HEK293 (cell line): ENCODE data around the gene PGBD2.
"Not testable (repeated sequence)": the region's sequence is repeated elsewhere in the genome, so short reads cannot be mapped to it uniquely, and the experiment has no call there.

Experiments used
- CTCF ChIA-PET: fragments of 350-600 bp; formaldehyde crosslinking; extraction: SDS; loops from one replicate; lab custom pipeline; 2021; ENCODE audit warnings: antibody characterized with exemption; lab: Yijun Ruan, JAX
- POLR2A ChIA-PET: fragments of 300-600 bp; formaldehyde crosslinking; extraction: SDS; loops from one replicate; lab custom pipeline; 2020; ENCODE audit warnings: antibody characterized with exemption, inconsistent platforms; lab: Yijun Ruan, JAX
- H3K27ac ChIP-seq: fragments of 200-500 bp; sonication (Bioruptor generic); 2 replicates; pipeline ENCODE4 v1.5.1; 2014; ENCODE audit warnings: low read depth, low read length, control low read depth, inconsistent platforms; ENCODE audit errors: extremely low read depth
- H3K36me3 ChIP-seq, 2 experiments: fragments of 200-500 bp in 1 of 2; sonication (Bioruptor generic) in 1 of 2; 1 replicate in 1 of 2; 2 replicates in 1 of 2; pipeline ENCODE4 v1.5.1; 2014 to 2017; ENCODE audit warnings: inconsistent platforms in 2 of 2, low read length in 2 of 2; ENCODE audit not compliant: control insufficient read depth in 2 of 2, insufficient read depth in 1 of 2
- H3K4me1 ChIP-seq: fragments of 200-500 bp; sonication (Bioruptor generic); 2 replicates; pipeline ENCODE4 v1.5.1; 2014; ENCODE audit warnings: mild to moderate bottlenecking, low read length, inconsistent platforms; ENCODE audit not compliant: control insufficient read depth, insufficient read depth
- H3K4me3 ChIP-seq: 2 replicates; pipeline ENCODE4 v1.5.1; 2011; ENCODE audit warnings: low read depth, mild to moderate bottlenecking, control low read depth, low read length, moderate library complexity
- H3K9me3 ChIP-seq: fragments of 200-500 bp; sonication (Bioruptor generic); 2 replicates; pipeline ENCODE4 v1.5.1; 2014; ENCODE audit warnings: low read depth, low read length, inconsistent platforms; ENCODE audit not compliant: control insufficient read depth, insufficient read depth
- HOXA7 ChIP-seq: sonication (generic); formaldehyde crosslinking; IDR thresholded peaks from 2 replicates; pipeline ENCODE4 v1.8.1; 2022; ENCODE audit warnings: missing genetic modification reagents, borderline replicate concordance
- KLF7 ChIP-seq: fragments of 450-650 bp; formaldehyde crosslinking; IDR thresholded peaks from 2 replicates; pipeline ENCODE4 v1.5.1; 2016; ENCODE audit warnings: missing biosample characterization, missing genetic modification characterization, borderline replicate concordance
- PATZ1 ChIP-seq: fragments of 450-650 bp; formaldehyde crosslinking; IDR thresholded peaks from 2 replicates; pipeline ENCODE4 v1.5.1; 2016; ENCODE audit warnings: missing biosample characterization, missing genetic modification characterization
- PBX3 ChIP-seq: sonication (generic); formaldehyde crosslinking; IDR thresholded peaks from 2 replicates; pipeline ENCODE4 v1.8.1; 2022; ENCODE audit warnings: mild to moderate bottlenecking, moderate library complexity, missing genetic modification reagents
- PRDM10 ChIP-seq: fragments of 450-650 bp; formaldehyde crosslinking; IDR thresholded peaks from 2 replicates; pipeline ENCODE4 v1.5.1; 2016; ENCODE audit warnings: missing biosample characterization, missing genetic modification characterization
- SCRT2 ChIP-seq: fragments of 450-650 bp; formaldehyde crosslinking; IDR thresholded peaks from 2 replicates; pipeline ENCODE4 v1.5.1; 2016; ENCODE audit warnings: missing biosample characterization, missing genetic modification characterization
- ZBTB20 ChIP-seq: fragments of 450-650 bp; formaldehyde crosslinking; IDR thresholded peaks from 2 replicates; pipeline ENCODE4 v1.5.1; 2016; ENCODE audit warnings: missing biosample characterization, missing genetic modification characterization
- ZBTB21 ChIP-seq: fragments of 450-650 bp; formaldehyde crosslinking; IDR thresholded peaks from 2 replicates; pipeline ENCODE4 v1.5.1; 2017; ENCODE audit warnings: missing biosample characterization, missing genetic modification characterization
- ZBTB44 ChIP-seq: fragments of 450-650 bp; IDR thresholded peaks from 2 replicates; pipeline ENCODE4 v1.5.1; 2018; ENCODE audit warnings: missing biosample characterization, mild to moderate bottlenecking, missing genetic modification characterization
- ZFP37 ChIP-seq: fragments of 450-650 bp; formaldehyde crosslinking; IDR thresholded peaks from 2 replicates; pipeline ENCODE4 v1.5.1; 2016; ENCODE audit warnings: missing biosample characterization, missing genetic modification characterization
- ZNF121 ChIP-seq: fragments of 450-650 bp; formaldehyde crosslinking; IDR thresholded peaks from 2 replicates; pipeline ENCODE4 v1.5.1; 2016; ENCODE audit warnings: missing biosample characterization, missing genetic modification characterization
- ZNF155 ChIP-seq: fragments of 450-650 bp; formaldehyde crosslinking; IDR thresholded peaks from 2 replicates; pipeline ENCODE4 v1.5.1; 2016; ENCODE audit warnings: missing biosample characterization, missing genetic modification characterization
- ZNF16 ChIP-seq: fragments of 450-650 bp; formaldehyde crosslinking; IDR thresholded peaks from 2 replicates; pipeline ENCODE4 v1.5.1; 2016; ENCODE audit warnings: low read depth, missing biosample characterization, missing genetic modification characterization
- ZNF169 ChIP-seq: fragments of 450-650 bp; formaldehyde crosslinking; IDR thresholded peaks from 2 replicates; pipeline ENCODE4 v1.5.1; 2016; ENCODE audit warnings: missing biosample characterization, missing genetic modification characterization
- ZNF174 ChIP-seq: fragments of 450-650 bp; formaldehyde crosslinking; IDR thresholded peaks from 2 replicates; pipeline ENCODE4 v1.5.0; 2017; ENCODE audit warnings: missing biosample characterization, mild to moderate bottlenecking, missing genetic modification characterization
- ZNF184 ChIP-seq: fragments of 450-650 bp; IDR thresholded peaks from 2 replicates; pipeline ENCODE4 v1.5.1; 2018; ENCODE audit warnings: missing biosample characterization, mild to moderate bottlenecking, missing genetic modification characterization
- ZNF248 ChIP-seq: fragments of 450-650 bp; formaldehyde crosslinking; IDR thresholded peaks from 2 replicates; pipeline ENCODE4 v1.5.1; 2017; ENCODE audit warnings: missing biosample characterization, missing genetic modification characterization
- ZNF529 ChIP-seq: fragments of 450-650 bp; formaldehyde crosslinking; IDR thresholded peaks from 2 replicates; pipeline ENCODE4 v1.5.1; 2017; ENCODE audit warnings: missing genetic modification characterization, missing biosample characterization; ENCODE audit not compliant: insufficient replicate concordance
- ZNF544 ChIP-seq: fragments of 450-650 bp; formaldehyde crosslinking; IDR thresholded peaks from 2 replicates; pipeline ENCODE4 v1.5.0; 2017; ENCODE audit warnings: missing biosample characterization, missing genetic modification characterization
- ZNF571 ChIP-seq: fragments of 450-650 bp; formaldehyde crosslinking; IDR thresholded peaks from 2 replicates; pipeline ENCODE4 v1.5.0; 2017; ENCODE audit warnings: missing biosample characterization, missing genetic modification characterization
- ZNF585B ChIP-seq: fragments of 450-650 bp; formaldehyde crosslinking; IDR thresholded peaks from 2 replicates; pipeline ENCODE4 v1.5.1; 2016; ENCODE audit warnings: missing biosample characterization, missing genetic modification characterization
- ZNF629 ChIP-seq: fragments of 450-650 bp; formaldehyde crosslinking; IDR thresholded peaks from 2 replicates; pipeline ENCODE4 v1.5.1; 2017; ENCODE audit warnings: missing biosample characterization, missing genetic modification characterization
- ZNF670 ChIP-seq: fragments of 450-650 bp; formaldehyde crosslinking; IDR thresholded peaks from 2 replicates; pipeline ENCODE4 v1.5.1; 2016; ENCODE audit warnings: missing biosample characterization, missing genetic modification characterization, low read depth
- ZNF792 ChIP-seq: fragments of 450-650 bp; formaldehyde crosslinking; IDR thresholded peaks from 2 replicates; pipeline ENCODE4 v1.5.1; 2016; ENCODE audit warnings: missing biosample characterization, missing genetic modification characterization
- ZSCAN5A ChIP-seq: fragments of 450-650 bp; formaldehyde crosslinking; IDR thresholded peaks from 2 replicates; pipeline ENCODE4 v1.5.1; 2016; ENCODE audit warnings: missing biosample characterization, missing genetic modification characterization

Gene PGBD2

GRCh38 chr1:248873993-248874533 is 32.0 kb upstream of the PGBD2 start (continued):
- no peak for TF ChIP-seq PBX3
- TF ChIP-seq ZNF155 = no peak
- TF ChIP-seq ZNF248 (tag by site-specific recombination) = no peak
- TF ChIP-seq ZBTB21 (tag by site-specific recombination) = peak; percentile 67; the same call in 1 of the 2 replicates
- no peak for TF ChIP-seq ZNF670 (tag by site-specific recombination)
- no peak for TF ChIP-seq ZSCAN5A (tag by site-specific recombination)
- TF ChIP-seq KLF7 = no peak
- TF ChIP-seq ZBTB44 (tag by site-specific recombination) = no peak
- no peak for TF ChIP-seq ZNF585B (tag by site-specific recombination)
- no peak for TF ChIP-seq ZNF571
- no peak for TF ChIP-seq ZNF184 (tag by site-specific recombination)
- no peak for TF ChIP-seq ZNF121 (tag by site-specific recombination)
- peak; percentile 83 for TF ChIP-seq ZNF629 (tag by site-specific recombination)
- no peak for TF ChIP-seq ZNF792
- no peak for TF ChIP-seq ZBTB20
- no peak for TF ChIP-seq ZNF544 (tag by site-specific recombination)
- peak; percentile 50; the same call in 1 of the 2 replicates for TF ChIP-seq SCRT2
- no peak for TF ChIP-seq ZNF169 (tag by site-specific recombination)
- TF ChIP-seq ZNF529 (tag by site-specific recombination) = no peak
- no peak for TF ChIP-seq ZNF174
- no peak for TF ChIP-seq ZNF16
- no peak for TF ChIP-seq ZFP37 (tag by site-specific recombination)

GRCh38 chr1:248881261-248881660 is 24.8 kb upstream of the PGBD2 start:
- Histone ChIP-seq H3K27ac (no peak overlapping the region), H3K4me1 (no peaks in the 10 kb centered on the region), H3K4me3 (no peak overlapping the region), H3K9me3 (no peaks in the 10 kb centered on the region), H3K36me3 (no peaks in the 10 kb centered on the region)
- ChIA-PET CTCF (interaction anchor here (1.4 kb wide), 1 partner anchor 43 kb away, joined by 3 read pairs; no protein-coding TSS in a partner anchor), POLR2A (no interaction called here)
- peak; percentile 73 for TF ChIP-seq PRDM10
- TF ChIP-seq PATZ1 (tag by site-specific recombination) = no peak
- no peak for TF ChIP-seq HOXA7

- H3K4me3 ChIP-seq, POLR2A ChIA-PET, H3K36me3 ChIP-seq, H3K4me1 ChIP-seq, CTCF ChIA-PET, H3K9me3 ChIP-seq, H3K27ac ChIP-seq: not testable (repeated sequence)
These were observed 23.6 kb upstream of the PGBD2 start for GRCh38 chr1:248882427-248882826.
